Fibroblast of lung (primary cell): ENCODE data around the gene MYNN. TPM values are rescaled to one million over a fixed set of nuclear protein-coding genes. Genes with fewer than 3 reads are reported as not detected.

Experiments used
- DNase-seq, 2 donors: peaks; one replicate each; pipeline versions ENCODE4 v3.0.0 to v3.0.0-alpha.2; 2010; ENCODE audit warnings: low read depth in 2 of 2
- H2AFZ ChIP-seq: 2 replicates; pipeline ENCODE4 v1.5.1; 2012; ENCODE audit warnings: low read length, control low read depth, inconsistent platforms
- H3K27ac ChIP-seq: 2 replicates; pipeline ENCODE4 v1.5.1; 2011; ENCODE audit warnings: low read length, control low read depth; ENCODE audit not compliant: insufficient read depth
- H3K27me3 ChIP-seq: 2 replicates; pipeline ENCODE4 v1.5.1; 2011; ENCODE audit warnings: mild to moderate bottlenecking, low read length; ENCODE audit not compliant: control insufficient read depth, insufficient read depth
- H3K36me3 ChIP-seq: 2 replicates; pipeline ENCODE4 v1.5.1; 2011; ENCODE audit warnings: low read length; ENCODE audit not compliant: control insufficient read depth, insufficient read depth
- H3K4me1 ChIP-seq: 2 replicates; pipeline ENCODE4 v1.5.1; 2011; ENCODE audit warnings: low read length; ENCODE audit not compliant: control insufficient read depth, insufficient read depth; ENCODE audit errors: extremely low read depth
- H3K4me2 ChIP-seq: 2 replicates; pipeline ENCODE4 v1.5.1; 2011; ENCODE audit warnings: low read length, control low read depth; ENCODE audit not compliant: insufficient read depth; ENCODE audit errors: extremely low read depth
- H3K4me3 ChIP-seq, 4 experiments: fragments of 200-600 bp in 1 of 4; sonication (generic) in 1 of 4; replicated peaks in 1 of 4; 2 replicates each; pipeline ENCODE4 v1.5.1; 2011 to 2016; ENCODE audit warnings: low read length in 4 of 4, low read depth in 3 of 4, mild to moderate bottlenecking in 3 of 4, control low read depth in 2 of 4, inconsistent platforms in 1 of 4, mixed read lengths in 1 of 4; ENCODE audit not compliant: insufficient read depth in 1 of 4; ENCODE audit errors: control extremely low read depth in 1 of 4
- H3K79me2 ChIP-seq: 2 replicates; pipeline ENCODE4 v1.5.1; 2012; ENCODE audit warnings: mild to moderate bottlenecking, low read length, inconsistent platforms; ENCODE audit not compliant: control insufficient read depth, insufficient read depth
- H3K9ac ChIP-seq: 2 replicates; pipeline ENCODE4 v1.5.1; 2011; ENCODE audit warnings: mild to moderate bottlenecking, low read length, control low read depth; ENCODE audit not compliant: insufficient read depth
- H3K9me3 ChIP-seq: 2 replicates; pipeline ENCODE4 v1.5.1; 2012; ENCODE audit warnings: low read depth, low read length; ENCODE audit not compliant: control insufficient read depth, insufficient read depth
- H4K20me1 ChIP-seq: 2 replicates; pipeline ENCODE4 v1.5.1; 2011; ENCODE audit warnings: low read length; ENCODE audit not compliant: control insufficient read depth, insufficient read depth; ENCODE audit errors: extremely low read depth
- EZH2 ChIP-seq: IDR thresholded peaks from 2 replicates; pipeline ENCODE4 v1.5.1; 2012; ENCODE audit warnings: low read length, control low read depth, mild to moderate bottlenecking; ENCODE audit errors: missing control alignments
- polyA plus RNA-seq, 2 donors: library from polyadenylated mRNA; depleted of rRNA in 1 of 2; stranded (reverse) in 1 of 2; unstranded in 1 of 2; fragments of >200 nt; gene quantifications; 2 replicates each; pipeline ENCODE4 v1.2.1, GENCODE V29; 2011 to 2012; ENCODE audit warnings: missing spikeins in 1 of 2
- total RNA-seq: library from RNA; depleted of rRNA; stranded (reverse); fragments of >200 nt; gene quantifications from 2 replicates; pipeline ENCODE4 v1.2.1, GENCODE V29; 2014
- TF ChIP-seq, protein P1 (sequence below), 2 donors: IDR thresholded peaks in 1 of 2; conservative IDR thresholded peaks in 1 of 2; 1 replicate in 1 of 2; 2 replicates in 1 of 2; pipeline ENCODE4 v1.5.1; 2011 to 2012; ENCODE audit warnings: low read length in 2 of 2, control low read depth in 1 of 2, inconsistent platforms in 1 of 2, low read depth in 1 of 2, mild to moderate bottlenecking in 1 of 2

MYNN gene
- total and polyA plus RNA-seq, 2 donors (not counting 1 experiment from before 2014, with no cell fraction given): 20.0 to 32.7 TPM

DNA sequence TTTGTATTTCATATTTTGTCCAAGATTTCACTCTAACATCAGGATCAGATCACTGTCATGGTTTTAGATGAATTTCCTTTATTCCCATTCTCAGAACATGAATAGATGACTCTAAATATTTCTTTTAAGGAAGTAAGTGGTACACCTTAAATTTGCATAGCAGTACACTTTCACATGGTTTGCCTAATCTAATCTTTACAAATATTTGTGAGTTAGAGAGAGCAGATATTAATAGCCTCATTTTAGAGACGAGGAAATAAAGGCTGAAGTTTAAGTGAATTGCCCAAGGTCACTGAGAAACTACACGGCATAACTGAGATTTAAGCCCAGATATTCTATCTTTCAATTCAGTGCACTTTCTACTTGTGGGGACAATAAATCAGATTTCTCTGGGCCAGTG, 22.5 kb upstream of the MYNN start:
- Histone ChIP-seq H3K4me3 (no peak overlapping the region), H3K27me3 (no peaks in the 10 kb centered on the region), H3K9me3 (no peaks in the 10 kb centered on the region), H3K9ac (no peak overlapping the region), H3K36me3 (no peaks in the 10 kb centered on the region), H3K79me2 (no peaks in the 10 kb centered on the region), H3K4me1 (no peaks in the 10 kb centered on the region), H2AFZ (no peak overlapping the region), H4K20me1 (no peaks in the 10 kb centered on the region), H3K4me2 (no peak overlapping the region), H3K27ac (no peak overlapping the region)
- no peak for DNase-seq
- no peak for TF ChIP-seq EZH2
- TF ChIP-seq, protein P1, sequence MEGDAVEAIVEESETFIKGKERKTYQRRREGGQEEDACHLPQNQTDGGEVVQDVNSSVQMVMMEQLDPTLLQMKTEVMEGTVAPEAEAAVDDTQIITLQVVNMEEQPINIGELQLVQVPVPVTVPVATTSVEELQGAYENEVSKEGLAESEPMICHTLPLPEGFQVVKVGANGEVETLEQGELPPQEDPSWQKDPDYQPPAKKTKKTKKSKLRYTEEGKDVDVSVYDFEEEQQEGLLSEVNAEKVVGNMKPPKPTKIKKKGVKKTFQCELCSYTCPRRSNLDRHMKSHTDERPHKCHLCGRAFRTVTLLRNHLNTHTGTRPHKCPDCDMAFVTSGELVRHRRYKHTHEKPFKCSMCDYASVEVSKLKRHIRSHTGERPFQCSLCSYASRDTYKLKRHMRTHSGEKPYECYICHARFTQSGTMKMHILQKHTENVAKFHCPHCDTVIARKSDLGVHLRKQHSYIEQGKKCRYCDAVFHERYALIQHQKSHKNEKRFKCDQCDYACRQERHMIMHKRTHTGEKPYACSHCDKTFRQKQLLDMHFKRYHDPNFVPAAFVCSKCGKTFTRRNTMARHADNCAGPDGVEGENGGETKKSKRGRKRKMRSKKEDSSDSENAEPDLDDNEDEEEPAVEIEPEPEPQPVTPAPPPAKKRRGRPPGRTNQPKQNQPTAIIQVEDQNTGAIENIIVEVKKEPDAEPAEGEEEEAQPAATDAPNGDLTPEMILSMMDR (conservative IDR thresholded peaks at IDR 0.05 in 1 of 2, IDR thresholded peaks at IDR 0.05 in 1 of 2; ENCODE audit: low read depth in 1 of 2, low read length in 2 of 2): no peak

DNA sequence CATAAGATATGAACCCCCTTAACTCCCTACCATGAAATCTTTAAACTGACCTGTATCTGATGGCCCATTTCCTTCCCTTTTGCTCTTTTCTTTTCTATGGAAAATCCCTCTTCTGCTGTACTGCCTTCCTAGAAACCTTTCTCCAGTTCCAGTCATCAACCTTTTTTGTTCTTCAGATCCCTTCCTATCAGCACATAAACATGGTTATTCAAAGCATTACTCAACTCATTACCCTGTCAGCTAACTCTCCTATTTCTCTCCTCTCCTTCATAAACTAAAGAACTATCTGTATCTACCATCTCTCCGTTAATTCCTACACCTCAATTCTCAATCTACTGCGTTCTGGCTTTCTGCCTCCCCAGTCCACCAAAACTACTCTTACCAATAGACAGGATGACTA, 21.3 kb upstream of the MYNN start:
- no peaks in the 10 kb centered on the region for H3K27me3 ChIP-seq
- H3K27ac ChIP-seq: no peak overlapping the region
- no peaks in the 10 kb centered on the region for H3K9me3 ChIP-seq
- no peaks in the 10 kb centered on the region for H3K4me1 ChIP-seq
- no peak overlapping the region for H3K9ac ChIP-seq
- H3K4me3 ChIP-seq: no peak overlapping the region
- no peak overlapping the region for H2AFZ ChIP-seq
- no peaks in the 10 kb centered on the region for H4K20me1 ChIP-seq
- no peaks in the 10 kb centered on the region for H3K36me3 ChIP-seq
- H3K4me2 ChIP-seq: no peak overlapping the region
- TF ChIP-seq EZH2: no peak
- TF ChIP-seq, protein P1 (conservative IDR thresholded peaks at IDR 0.05 in 1 of 2, IDR thresholded peaks at IDR 0.05 in 1 of 2; ENCODE audit: low read depth in 1 of 2, low read length in 2 of 2): no peak
- no peaks in the 10 kb centered on the region for H3K79me2 ChIP-seq
- DNase-seq: no peak

DNA sequence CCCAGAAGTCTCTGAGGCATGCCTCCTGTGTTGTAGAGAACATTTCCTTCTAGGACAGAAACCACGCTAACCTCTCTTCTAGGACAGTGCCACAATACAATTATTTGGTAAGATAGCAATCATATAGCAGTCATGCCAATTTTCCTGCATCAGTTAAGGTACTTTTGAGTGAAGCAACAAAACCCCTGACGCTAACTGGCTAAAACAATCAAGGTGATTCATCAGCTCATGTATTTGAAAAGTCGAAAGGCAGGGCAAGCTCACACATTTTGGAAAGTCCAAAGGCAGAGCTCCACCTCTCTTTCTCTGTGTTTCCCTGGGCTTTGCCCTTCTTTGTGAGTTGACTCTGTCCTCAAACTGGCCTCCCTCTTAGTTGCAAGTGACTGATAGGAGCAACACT, 18.5 kb upstream of the MYNN start:
- Histone ChIP-seq H3K4me2 (no peak overlapping the region), H3K4me3 (no peak overlapping the region), H3K4me1 (no peaks in the 10 kb centered on the region), H3K27me3 (no peaks in the 10 kb centered on the region), H3K27ac (no peak overlapping the region), H3K9me3 (no peaks in the 10 kb centered on the region), H2AFZ (no peak overlapping the region), H3K36me3 (no peaks in the 10 kb centered on the region), H4K20me1 (no peaks in the 10 kb centered on the region), H3K9ac (no peak overlapping the region), H3K79me2 (no peaks in the 10 kb centered on the region)
- TF ChIP-seq, protein P1 (conservative IDR thresholded peaks at IDR 0.05 in 1 of 2, IDR thresholded peaks at IDR 0.05 in 1 of 2; ENCODE audit: low read depth in 1 of 2, low read length in 2 of 2): no peak
- TF ChIP-seq EZH2: no peak
- no peak for DNase-seq
